Measurements from ENCODE around the gene NTM.

The NTM gene

GRCh38 chr11:132095230-132096131 lies 725.1 kb downstream of the NTM start:
- no peak for DNase-seq

DNA sequence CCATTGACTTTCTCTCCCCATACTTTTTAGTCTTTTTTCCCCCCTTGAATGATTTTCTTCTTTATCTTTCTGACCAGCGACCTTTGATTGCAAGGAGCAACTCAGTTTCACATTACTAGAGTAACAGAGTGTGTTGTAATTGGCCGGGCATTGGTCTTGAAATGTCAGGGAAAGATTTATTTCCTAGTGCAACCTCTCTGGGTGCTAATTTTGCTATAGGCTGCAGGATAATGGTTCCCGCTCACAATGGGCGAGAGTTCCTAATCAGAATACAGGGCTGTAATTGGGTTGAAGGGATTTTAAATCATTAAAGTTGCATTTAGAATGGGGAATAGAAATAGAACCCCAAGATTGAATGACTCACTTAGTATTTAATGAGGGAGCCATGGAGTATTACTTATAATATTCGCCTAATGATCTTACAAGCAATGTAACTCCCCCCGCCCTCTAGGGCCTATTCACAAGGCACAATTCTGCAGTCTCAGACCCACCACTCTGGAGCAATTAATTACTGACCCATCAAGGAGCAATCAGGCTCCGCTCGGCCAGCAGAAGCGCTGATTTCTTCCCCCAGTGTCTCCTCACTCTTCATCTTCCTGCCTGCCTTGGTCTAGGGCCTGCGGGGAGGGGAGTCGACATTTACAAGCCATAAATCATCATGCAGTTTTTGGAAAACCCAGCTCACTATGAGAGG lies 725.9 kb downstream of the NTM start:
- DNase-seq, result no peak

DNA sequence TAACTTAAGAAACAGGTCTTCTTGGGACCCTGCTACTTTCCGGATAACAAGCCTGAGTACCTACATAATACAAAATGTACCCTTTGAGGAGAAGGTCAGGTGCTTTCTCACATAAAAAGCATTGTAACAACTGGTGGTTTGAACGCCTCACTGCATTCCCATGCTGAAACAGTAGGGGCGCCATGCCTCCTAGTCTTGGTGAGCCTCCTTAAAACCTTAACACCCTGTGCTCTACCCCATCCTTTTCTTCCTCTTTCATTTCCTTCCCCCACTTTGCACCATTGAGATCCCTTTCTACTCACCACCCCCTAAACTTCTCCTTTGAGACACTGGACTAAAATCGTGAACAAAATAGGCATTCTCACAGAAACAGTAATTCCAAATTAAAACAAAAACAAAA lies 729.3 kb downstream of the NTM start:
- DNase-seq, result no peak

DNA sequence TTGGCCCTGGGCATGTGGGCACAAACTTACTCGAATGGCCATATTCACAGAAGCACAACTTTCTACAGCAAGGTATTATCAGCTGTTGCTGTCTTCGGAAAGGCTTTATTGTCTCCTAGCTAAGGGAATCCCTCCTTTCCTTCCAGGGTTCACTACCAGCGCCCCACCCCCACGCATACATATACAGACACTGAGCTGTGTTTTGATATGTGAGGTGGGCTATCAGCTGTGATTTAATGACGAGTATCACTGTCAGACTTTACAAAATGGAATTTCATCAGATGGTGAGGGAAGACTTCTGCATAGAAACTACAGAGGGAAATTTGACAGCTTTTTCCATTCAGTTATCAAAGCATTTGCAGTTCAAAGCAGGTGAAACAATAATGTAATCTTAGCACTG lies 730.2 kb downstream of the NTM start:
- DNase-seq, result no peak

DNA sequence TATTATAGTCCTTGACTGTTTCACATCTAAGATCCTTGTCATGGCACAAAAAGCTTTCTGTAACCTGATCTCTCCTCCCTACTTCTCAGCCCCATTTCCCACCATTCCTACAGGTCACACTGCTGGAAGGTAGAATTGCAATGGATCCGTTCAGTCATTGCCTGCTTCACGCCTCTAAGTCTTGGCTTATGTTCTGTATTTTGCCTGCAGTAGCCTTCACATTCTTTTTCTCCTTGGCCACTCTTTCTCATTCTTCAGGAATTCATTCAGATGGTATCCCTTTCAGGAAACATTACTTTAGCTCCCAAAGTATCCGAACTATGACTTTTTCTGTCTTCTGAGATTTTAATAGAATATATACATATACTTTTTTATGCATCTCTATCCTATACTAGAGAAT lies 731.5 kb downstream of the NTM start:
- DNase-seq, result no peak

DNA sequence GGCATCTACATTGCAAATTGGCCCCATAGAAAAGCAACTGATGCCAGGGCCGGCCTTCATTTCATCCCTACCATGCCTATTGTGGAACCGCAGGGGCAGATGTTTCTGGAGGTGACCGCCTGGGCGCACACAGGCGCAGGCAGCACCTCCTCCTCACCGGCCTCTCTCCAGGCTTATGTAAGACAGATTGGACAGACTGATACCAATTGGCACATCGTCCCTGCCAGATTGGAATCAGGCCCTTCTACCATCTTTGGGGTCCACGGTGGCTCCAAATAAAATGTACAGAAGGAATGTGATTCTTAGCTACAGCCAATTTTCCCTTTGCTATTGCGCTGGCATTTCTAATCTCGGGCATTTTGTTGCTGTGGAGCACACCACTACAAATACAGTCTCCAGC lies 732.6 kb downstream of the NTM start:
- no peak for DNase-seq

GRCh38 chr11:132106096-132106982 lies 735.9 kb downstream of the NTM start:
- no peak for DNase-seq

DNA sequence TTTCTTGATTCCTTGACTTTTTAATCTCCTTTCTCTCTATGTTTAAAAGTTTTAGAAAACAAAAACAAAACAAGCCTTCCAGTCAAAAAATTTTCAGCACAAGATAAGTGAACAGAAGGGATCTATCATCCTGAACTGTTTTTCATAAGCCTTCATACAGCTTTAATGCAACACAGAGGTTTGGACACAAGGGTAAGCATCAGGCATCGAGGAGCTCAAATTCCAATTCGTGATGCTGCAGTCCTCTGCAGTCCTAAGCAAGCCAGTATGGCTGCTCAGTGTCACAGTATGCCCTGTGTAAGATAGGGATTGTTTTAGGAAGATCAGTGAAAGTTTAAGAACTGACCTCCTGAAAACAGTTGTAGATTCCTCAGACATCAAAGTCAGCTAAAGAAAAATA lies 740.9 kb downstream of the NTM start:
- DNase-seq, result no peak

DNA sequence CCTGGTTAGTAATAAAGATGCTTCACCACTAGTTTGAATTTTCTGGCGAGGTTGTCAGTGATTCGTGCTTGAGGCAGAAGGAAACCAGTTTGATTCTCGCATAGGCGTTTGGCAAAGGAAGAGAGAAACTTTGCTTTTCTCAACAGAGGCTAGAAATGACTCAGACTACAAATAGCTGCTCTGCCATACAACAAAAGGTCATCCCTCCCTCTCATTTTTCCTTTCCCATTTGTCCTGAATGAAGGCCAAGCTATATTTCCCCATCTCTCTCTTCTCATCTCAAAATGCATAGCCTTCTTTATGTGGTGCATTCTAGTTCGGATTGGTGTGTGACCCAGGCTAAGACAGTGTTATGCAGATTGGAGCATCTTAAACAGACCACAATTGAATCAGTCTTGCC lies 741.4 kb downstream of the NTM start:
- no peak for DNase-seq

DNA sequence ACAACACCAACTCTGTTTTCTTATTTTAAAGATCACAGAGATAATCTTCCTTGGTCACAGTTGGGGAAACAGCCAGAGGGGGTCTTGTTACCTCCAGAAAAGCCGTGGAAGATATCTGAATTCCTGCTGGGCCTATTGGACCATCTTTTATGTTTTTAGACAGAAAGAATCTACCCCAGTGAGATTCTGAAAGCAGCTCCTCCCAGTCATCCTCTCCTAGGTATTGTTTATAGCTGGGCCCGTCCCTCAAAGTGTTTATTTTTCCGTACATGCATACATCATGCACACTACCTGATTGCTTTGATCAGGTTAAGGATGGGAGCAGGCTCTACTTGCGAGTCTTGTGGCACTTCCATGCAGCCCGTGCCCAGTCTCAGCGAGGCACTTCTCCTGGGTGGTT lies 742.4 kb downstream of the NTM start:
- DNase-seq, result no peak

- no peak for DNase-seq
Observed at GRCh38 chr11:132114185-132114584, 743.8 kb downstream of the NTM start.

DNA sequence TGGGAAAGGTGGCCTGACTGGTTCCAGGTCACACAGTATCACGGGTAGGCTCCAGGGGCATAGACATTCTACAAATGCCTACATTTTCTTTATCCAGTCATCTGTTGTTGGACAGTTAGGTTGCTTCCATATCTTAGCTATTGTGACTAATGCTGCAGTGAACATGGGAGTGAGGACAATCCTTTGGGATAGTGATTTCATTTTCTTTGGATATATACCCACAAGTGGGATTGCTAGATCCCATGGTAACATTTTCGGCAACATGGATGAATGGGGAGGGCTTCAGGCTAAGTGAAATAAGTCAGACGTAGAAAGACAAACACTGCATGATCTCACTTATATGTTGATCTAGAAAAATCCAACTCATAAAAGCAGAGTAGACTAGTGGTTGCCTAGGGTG lies 744.3 kb downstream of the NTM start:
- DNase-seq, result no peak

DNA sequence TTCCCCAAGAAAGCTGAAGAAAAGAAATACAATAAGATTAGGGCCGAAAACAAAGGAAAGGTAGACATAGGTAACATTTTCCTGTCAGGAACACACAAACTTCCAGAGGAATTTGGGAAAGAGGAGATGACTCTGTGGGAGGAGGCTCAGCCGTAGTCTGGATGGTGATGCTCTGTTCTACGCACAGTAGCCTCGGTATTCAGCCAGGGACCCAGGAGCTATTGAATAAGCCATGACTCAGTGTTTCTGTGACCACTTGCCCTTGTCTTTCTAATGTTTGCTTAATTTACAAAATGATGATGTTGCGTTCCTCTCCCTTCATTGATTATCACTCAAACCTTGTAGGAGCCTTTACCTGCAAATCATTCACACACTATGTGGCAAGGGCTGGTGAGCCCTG lies 745.0 kb downstream of the NTM start:
- DNase-seq, result no peak

- no peak for DNase-seq
Observed at GRCh38 chr11:132116516-132116915, 746.1 kb downstream of the NTM start.

- no peak for DNase-seq
Observed at GRCh38 chr11:132118661-132119060, 748.2 kb downstream of the NTM start.

DNA sequence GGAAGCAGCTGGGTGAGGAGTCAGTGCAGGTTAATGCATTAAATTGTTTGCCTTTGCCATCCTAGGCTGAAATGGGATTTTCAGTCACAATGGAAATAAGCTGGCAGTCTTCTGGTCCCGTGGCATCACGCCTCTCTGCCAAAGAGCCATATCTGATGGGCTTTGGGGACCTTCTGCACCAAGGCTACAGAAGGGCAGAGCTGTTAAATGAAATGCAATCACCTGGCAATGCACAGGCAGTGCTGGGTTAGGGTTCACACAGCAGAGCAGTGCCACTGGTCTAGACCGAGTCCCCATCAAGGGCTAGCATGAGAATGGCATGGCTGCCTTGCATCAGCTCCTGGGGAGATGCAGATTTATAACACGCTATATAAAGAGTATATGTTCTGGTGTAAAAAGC lies 749.2 kb downstream of the NTM start:
- no peak for DNase-seq

DNA sequence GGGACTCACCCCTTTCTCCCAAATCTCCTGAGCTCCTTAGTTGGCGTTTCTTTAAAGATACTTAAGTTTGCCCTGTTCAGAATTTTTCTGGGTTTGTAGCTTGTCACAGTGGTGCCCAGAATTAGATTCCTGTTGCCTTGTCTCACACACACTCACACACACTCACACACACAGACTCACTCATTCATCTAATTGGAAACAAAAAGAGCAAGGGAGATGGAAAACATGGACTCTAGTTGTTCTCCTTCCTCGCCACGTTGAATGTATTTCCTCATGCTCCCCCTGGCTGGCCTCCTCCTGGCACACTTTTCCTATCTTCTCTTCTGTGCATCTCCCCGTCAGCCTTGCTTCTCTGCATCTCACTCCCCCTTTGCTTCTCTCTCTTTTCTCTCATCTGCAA lies 752.3 kb downstream of the NTM start:
- no peak for DNase-seq

- no peak for DNase-seq
Observed at GRCh38 chr11:132123449-132123848, 753.0 kb downstream of the NTM start.

DNA sequence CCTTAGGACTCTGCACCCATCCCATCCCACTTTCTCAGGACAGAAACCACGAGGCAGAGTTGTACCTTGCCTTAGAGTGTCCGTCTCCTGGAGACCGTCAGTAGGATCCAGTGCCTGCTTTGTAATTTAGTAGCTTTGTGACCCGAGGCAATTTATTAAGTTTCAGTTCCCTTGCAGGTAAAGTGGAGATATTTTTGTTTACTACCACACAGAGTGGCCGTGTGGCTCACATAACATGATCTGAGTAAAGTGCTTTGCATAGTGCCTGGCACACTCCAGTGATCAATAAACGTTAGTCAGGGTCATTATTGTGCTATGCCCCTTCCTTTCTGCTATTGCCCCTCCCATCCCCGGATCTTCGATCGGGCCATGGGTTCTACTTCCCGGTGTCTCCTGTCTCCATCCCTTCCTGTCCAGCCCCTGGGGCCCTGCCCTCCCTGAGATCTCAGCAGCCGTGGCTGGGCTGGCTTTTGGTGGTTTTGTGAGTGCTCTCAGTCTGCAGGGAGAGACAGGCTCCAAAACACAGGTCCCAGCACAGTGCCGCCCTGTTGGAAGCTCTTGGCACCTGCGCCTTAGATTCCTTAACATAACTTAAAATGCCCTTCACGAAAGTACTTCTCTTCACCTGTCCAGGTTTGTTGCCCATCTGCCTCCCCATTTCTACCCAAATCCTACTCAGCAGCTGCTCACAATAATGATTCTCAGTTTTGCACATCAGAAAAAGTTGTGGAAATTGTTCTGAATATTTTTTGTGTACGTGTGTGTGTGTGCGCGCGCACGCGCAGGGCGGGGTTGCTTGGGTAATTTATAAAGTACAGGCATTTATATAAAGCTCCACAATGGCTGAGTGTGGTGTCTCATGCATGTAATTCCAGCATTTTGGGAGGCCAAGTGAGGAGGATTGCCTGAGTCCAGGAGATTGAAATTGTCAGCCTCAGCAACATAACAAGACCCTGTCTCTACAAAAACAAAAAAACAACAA lies 753.7 kb downstream of the NTM start:
- no peak for DNase-seq

DNA sequence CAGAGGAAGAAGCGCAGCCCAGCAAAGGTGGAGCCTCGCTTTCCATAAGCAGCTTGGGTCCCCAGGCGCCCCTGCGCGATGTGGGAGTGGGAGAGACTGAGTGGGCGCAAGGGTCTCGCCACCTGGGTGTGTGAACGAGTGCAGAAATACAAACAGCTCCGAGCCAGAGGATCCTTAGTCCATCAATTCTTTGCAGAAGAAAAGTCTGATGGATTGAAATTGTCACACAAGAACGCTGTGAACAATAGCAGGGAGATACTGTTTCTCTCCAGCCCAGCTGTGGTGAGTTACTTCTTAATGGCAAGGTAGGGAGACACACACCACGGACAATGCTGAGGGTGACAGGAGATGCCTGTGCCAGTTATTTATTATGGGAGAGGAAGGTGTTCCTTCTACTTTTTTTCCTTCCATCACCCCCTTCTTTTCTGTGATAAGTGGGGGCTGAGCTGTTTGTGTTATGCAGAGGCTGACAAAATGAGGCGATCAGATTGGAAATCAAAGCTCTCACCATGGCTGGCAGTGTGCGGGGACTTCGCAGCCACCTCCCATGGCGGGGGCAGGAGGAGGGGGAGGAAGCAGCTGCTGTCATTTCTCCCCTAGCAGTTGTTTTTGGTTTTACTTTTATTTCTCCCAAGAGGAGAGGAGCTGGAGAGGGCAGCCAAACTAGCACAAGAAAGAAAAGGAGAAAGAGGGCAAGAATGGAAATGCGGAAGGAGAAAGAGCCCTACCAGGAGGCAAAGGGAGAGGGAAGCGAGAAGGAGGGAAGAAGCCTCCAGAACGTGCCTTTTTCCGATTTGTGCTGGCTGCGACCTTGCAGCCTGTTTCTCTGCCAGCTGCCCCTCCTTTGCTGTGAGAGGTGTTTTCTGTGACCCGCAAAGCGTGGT lies 755.8 kb downstream of the NTM start:
- no peak for DNase-seq

All from CD4-positive, alpha-beta T cell treated with Interleukin-17A for 4 hours (primary cell).